ENCODE results near the gene SEL1L2.

Gene SEL1L2

DNA sequence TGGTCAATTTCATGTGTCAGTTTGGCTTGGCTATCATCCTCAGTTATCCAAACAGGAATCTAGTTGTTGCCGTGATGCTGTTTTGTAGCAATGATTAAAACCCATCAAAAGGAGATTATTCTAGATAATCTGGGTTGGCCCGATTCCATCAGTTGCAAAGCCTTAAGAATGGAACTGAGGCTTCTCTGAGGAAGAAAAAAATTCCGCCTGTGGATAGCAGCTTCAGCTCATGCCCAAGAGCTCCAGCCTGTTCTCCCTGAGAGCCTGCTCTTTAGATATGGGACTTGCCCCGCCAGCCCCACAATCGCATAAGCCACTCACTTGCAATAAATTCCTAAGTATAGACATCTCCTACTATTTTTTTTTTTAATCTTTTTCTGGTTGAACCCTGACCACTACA lies 61.5 kb downstream of the SEL1L2 start:
- no peak for DNase-seq

DNA sequence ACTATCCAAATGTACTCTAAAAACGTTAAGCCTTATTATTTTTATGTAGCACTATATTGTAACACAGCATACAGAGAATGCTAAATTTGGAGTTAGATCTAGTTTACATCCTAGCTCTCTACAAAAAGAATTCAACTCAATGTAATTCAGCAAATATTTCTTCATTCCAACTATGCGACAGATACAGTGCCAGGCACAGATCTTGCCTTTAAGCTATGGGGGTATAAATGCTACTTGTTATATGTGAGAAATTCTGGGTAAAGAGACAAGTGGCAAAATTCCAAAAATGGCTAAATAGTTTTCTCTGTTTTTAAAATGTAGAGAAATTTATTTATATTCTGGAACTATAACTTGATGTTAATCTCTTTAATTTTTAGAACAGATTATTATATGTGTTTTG lies 63.2 kb downstream of the SEL1L2 start:
- DNase-seq = no peak

DNA sequence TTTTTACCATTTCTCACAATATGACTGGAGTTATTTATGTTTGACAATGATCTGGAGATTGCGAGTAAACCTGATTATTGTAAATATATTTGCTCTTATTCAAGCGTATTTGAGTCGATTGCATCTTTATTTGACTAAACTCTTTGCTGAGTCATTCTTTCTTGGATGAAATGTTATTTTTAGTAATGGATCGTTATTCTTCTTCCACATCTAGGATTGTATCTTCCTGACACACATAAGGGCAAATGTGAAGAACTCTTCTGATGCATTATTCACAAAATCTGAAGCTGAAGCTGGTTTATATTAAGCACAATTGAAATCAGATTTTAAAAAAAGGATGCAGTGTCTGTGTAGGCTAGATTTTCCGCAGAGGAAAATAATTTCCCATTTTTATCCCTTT lies 68.2 kb downstream of the SEL1L2 start:
- no peak for DNase-seq

DNA sequence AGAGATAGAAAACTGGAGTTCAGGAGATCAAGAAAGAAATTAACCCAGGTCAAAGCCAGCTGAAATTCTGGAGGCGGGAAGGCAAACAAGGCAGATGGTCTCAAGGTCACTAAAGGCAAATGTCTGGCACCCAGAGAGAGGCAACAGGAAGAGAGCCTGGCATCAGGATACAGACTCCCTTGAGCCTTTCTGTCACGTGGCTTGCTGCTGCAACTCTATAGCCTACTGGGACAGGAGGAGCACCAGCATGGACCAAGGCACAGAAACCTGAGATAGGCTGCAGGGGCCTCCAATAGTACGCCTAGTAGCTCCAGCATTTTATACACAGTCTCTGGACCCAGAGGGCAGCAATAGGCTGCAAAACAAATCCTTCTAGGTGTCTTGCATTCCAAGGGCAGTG lies 75.1 kb downstream of the SEL1L2 start:
- no peak for DNase-seq

DNA sequence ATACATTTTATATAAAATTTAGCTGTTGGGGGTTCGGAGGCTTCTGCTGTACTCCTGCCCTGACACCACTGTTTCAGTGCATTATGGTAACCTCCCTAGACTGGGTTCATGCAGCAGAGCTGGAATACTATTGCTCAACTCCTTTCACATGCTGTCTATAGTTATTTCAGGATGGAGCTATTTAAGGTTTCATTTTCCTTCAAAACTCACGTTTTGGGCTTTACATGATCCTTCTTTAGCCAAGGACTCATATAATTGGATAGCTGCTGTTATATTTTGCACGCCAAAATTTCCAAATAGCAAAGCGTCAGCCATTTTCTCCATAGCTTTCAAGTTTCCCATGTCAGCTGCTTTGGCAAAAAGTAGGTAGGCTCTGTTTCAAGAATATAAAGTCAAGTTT lies 76.8 kb downstream of the SEL1L2 start:
- DNase-seq = no peak

DNA sequence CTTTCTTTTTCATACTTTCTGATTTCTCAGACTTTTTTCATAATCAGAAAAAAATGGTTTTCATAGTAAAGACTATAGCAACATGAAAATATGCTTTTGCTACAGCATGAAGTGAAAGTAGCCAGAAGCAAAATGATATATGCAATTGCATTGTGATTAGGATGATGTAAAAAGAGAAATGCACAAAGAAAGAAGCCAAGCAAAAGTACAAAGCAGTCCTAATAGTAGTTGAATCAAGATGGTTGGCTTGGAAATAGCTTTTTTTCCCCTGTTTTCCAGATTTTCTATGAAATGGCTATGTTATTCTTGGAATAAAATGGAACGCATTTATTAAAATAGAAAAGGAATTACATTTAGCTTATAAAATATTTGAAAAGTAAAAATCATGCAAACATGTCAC lies 77.3 kb downstream of the SEL1L2 start:
- no peak for DNase-seq

- no peak for DNase-seq
These were observed 79.9 kb downstream of the SEL1L2 start for GRCh38 chr20:13910492-13910891.

DNA sequence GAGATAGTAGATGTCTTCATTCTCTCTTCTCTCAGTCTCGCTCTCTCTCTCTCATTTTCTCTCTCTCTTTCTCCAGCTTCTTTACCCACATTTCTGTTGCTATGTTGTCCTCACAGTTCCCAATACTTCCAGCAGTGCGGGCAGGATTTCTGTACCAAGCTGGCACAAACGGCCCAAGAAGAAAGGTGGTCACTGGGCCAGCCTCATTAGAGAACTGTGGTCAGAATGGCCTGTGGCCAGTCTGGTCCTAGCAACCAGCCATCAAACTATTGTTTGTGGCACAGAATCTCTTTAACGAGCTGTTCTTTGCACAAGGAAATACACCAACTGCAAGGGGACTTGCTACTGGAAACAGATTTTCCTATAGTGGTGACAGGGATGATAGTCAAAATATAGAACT lies 81.3 kb downstream of the SEL1L2 start:
- DNase-seq = no peak

- no peak for DNase-seq
These were observed 85.6 kb downstream of the SEL1L2 start for GRCh38 chr20:13904766-13905165.

DNA sequence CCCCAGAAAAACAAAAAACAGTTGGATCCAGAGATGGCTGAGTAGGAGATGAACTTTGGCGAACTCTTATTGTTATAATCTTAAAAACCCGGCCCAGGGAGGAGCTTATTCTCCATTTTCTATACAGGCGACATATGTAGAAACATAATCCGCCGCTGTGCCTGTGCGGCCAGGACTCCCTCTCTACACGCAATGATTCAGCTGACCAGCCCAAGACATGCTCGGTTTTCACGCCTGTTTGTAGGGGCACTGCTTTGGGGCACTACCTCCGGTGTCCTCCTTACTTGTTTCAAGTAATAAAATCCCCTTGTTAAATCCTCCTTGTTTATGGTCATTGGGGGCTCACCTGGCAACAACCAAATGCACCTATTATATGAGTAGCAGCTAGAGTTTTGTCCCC lies 89.9 kb downstream of the SEL1L2 start:
- DNase-seq = no peak

DNA sequence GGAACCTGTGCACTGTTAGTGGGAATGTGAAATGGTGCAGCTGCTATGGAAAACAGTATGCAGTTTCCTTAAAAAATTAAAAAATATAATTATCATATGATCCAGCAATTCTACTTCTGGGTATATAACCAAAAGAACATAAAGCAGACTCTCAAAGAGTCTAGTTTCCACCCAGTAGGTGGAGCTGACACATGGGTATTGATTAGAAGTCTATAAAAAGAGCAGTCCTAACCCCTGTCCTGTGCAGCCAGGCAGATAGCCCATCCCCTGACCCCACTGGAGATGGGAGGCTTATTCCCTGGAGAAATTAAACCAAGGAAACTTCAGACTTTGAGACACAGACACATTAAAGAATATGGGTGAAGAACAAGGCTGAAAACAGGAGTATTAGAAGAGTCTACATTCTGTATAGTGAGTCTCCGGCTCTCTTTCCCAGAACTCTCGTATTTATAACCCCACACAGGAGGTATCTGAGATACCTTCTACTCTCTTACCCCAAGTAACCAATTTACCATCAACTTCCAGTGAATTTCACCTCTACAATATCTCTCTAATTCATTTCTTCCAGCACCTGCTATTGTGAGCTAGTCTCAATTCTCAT lies 92.3 kb downstream of the SEL1L2 start:
- no peak for DNase-seq

GRCh38 chr20:13891575-13891974 lies 98.8 kb downstream of the SEL1L2 start:
- DNase-seq = no peak

- no peak for DNase-seq
These were observed 105.6 kb downstream of the SEL1L2 start for GRCh38 chr20:13884803-13885202.

DNA sequence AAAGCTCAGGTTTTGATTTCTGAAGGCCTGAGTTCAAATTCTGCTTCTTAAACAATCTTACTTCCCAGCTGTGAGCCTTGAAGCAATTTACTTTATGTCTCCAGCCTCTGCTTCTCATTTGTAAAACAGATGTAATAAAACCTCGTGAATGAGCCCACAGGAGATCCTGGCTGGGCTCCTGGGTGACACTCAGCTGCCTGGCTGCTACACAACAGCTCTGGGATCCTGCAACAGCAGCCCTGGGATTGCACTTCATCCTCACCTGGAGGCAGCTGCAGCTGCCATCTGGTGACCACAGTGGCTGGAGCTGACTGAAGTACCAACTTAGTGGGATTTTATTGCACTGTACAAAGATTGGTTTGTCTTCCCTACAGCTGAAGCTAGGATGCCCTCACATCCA lies 107.0 kb downstream of the SEL1L2 start:
- no peak for DNase-seq

DNA sequence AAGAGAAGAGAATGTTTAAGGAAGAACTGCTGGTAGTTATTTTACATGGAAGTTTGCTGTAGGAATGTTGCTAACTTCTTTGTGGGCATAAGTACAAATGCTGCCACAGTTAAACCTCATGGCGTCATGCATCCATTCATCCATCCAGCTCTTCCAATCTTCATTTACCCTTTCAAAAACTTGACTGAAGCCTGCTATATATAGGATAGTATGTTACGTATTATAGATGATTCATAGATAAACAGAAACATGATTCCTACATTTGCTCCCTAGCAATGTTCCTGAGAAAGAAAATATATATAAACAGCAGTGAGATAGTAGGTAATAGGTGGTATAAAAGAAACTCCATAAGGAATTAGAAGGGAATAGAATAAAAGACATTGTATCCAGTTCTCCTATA lies 111.8 kb downstream of the SEL1L2 start:
- no peak for DNase-seq

DNA sequence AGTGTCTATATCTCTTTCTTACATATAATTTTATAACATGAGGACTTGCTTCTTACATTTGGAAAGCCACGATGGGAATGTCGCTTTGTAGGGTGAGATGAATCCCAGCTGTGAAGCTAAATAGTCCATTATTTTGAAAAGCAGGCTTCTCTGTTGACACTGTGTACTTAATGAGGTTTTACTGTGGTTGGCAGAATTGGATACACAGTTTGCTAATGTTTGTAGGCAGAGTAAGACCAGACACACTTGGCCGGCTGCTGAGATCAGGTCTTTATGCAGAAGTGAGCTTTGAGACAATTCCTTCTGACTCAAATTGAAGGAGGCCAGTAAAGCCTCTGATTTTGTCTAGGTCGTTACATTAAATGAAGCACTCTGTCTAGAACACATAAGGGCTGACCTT lies 112.6 kb downstream of the SEL1L2 start:
- no peak for DNase-seq

- no peak for DNase-seq
These were observed 115.1 kb downstream of the SEL1L2 start for GRCh38 chr20:13875265-13875811.

DNA sequence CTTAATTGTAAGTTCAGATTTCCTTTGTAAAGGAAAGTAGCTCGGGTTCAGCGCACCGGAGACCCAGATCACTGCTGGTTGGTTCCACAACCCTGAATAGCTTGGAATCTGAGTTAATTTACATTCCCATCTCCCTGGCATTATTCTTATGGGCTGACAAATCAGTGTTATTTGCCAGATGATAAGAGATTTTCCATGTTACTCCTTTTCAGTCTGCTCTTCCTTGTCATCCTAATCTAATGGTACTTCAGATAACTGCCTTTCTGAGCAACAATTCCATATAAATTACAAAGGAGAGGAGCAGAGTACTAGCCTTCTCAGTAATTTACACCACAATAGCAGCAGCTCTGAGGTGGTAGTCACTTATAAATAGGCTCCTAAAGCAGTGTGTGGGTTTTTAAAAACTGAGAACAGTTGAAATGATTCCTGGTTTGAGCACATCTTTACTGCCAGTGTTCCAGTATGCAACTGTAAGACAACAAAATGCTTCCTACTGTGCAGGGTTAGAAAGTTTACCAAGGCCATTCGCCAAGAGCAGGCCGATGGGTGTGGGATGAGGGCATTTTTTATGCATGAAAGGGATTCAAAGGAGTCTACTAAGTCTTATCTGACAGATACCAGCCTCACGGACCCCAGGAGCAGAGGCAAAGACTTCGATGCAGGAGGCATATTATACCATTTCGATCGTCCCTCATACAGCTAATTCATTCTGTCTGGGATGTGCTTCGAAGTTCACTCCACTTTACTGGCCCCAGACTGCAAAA lies 115.8 kb downstream of the SEL1L2 start:
- no peak for DNase-seq

GRCh38 chr20:13873831-13874230 lies 116.6 kb downstream of the SEL1L2 start:
- DNase-seq = no peak

DNA sequence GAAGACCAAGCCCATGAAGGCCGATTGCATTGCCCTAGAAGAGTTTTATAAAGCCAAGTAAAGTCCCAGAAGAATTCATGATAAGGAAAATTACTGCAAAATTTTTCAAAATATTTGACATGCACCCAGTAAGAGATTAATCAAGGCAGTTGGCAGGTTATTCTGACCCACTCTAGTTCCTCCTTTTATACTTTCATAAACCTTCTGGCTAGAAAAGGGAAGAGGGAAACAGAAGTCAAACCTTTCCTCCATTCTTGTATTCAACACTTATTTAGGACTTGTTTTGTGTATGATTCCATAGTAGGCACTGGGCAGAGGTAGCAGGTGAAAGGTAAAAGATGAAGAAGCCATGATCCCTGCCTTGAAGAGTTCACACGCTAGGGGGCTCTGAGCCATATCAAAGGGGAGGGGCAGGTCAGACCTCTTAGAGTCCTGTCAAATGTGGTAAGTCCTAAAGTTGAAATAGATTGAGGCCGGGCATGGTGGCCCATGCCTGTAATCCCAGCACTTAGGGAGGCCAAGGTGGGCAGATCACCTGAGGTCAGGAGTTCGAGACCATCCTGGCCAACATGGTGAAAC lies 120.2 kb downstream of the SEL1L2 start:
- DNase-seq = no peak

GRCh38 chr20:13868331-13868730 lies 122.1 kb downstream of the SEL1L2 start:
- DNase-seq = no peak

DNA sequence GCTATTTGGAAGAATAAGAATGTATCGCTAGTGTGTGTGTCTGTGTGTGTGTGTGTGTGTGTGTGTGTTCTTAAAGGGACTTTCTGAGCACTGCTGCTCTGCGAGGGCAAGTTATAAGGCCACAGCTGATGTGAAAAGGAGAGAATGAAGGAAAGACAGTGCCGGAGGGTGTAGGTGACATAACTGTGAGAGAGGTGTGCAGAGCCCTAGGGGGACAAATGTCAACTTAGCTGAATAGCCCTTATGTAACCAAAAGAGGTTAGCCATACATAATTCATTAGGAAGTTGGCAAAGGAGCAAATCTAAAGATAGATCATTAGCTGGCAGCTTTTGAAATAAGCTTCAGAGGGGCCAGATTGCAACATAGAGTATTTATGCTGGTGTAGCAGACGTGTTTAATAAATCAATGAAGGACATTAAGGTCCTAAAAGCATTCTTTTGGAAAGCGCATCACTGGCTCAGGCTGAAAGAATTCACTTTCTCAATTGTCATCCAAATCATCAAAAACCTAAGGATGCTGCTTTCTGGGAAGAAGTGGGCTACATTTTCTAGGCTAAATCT lies 124.5 kb downstream of the SEL1L2 start:
- no peak for DNase-seq

DNA sequence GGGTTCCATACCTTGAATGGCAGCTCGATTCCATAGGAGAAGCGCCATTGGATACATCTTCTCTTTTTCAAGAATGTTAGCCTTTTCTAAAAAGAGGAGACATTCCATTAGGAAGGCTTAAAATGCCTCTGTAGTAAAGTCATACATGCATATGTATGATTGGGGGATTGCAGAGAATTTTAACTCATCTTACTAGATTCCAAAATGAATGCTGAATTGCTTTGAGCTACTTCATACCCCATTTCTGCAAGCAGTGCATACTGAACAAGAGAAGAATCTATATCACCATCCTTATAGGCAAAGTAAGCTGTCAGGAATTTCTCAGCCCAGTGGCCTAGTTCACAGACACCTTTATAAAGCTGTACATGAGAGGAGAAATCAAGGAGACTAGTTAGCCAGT lies 125.3 kb downstream of the SEL1L2 start:
- no peak for DNase-seq

GRCh38 chr20:13863244-13863643 lies 127.2 kb downstream of the SEL1L2 start:
- no peak for DNase-seq

All from kidney glomerular epithelial cell (primary cell).